NCI-H2107 treated with DMSO at 0.1 percent for 48 hours (cell line): Measurements from ENCODE around the gene NCOA3.

Experiments
- DNase-seq: peaks from one replicate; lab custom pipeline; 2025; ENCODE audit not compliant: unreplicated experiment; lab: John Stamatoyannopoulos, UW

NCOA3 gene

DNA sequence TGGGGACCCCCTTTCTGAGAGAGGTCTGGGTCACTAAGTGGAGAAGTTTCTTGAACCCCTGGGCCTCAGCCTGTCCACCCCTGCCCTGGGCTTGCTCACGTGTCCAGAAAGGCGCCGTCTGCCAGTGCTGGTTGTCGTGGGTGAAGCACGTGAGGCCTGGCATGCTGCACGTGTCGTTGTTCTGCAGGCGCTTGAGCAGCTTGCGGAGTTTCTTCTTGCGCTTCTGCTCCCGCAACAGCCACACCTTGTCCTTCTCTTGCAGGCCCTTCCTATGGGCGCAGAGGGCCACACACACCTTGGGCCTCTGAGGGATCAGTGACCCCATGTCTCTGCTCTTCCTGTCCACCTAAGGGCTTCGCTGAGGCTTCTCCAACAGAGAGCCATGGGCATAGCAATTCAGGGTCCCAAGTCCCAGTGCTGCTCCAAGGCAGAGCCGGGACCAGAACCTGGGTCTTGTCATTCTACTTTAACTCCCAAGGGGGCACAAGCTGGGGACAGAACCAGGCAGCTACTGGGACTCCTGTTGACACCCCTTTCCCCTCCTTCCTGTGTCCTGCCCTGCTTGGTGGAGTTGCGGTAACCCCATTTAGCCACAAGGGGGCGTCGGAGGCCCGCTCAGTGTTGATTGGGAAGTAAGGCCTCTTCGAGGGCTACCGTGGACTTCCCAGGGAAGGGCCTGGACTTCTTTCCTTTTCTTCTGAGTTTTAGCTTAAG, 161.8 kb downstream of the NCOA3 start:
- DNase-seq: peak; percentile 16

DNA sequence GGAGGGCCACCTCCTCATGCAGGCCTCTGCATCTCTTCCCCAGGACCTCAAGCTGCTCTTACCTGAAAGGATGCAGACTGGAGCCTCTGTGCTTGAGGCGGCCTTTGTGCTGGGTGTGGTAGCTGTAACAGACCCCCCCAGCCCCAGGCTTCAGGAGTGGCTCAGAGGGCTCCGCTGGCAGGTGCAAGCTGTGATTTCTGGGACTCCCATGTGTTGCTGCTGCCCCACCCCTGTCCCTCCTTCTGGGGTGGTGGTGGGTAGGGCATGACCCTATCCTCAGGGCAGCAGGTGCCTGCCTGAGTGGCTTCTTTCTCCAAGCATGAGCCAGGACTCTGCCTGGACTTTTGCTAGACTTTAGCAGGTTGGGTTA, 162.4 kb downstream of the NCOA3 start:
- no peak for DNase-seq

DNA sequence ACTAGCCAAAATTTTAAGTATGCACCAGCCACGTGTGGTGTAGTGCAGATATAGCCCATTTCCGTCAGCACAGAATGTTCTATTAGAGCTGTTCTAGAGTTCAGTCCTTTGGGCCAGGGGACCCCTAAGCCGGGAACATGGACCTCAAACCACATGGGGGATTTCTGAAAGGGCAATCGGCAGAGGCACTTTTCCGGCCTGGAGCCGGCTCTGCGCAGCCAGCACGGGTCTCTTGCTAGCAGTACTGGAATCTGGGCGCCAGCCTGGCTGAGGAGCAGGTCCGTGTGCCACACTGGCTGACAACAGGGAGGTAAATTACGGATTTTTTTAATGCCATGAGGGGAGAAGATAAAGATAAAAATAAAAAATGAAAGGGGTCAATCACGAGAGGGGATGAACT, 163.1 kb downstream of the NCOA3 start:
- DNase-seq: no peak

- DNase-seq: no peak
Measured at GRCh38 chr20:47665221-47665991, 163.7 kb downstream of the NCOA3 start.

- DNase-seq: no peak
Measured at GRCh38 chr20:47666304-47666703, 164.6 kb downstream of the NCOA3 start.

GRCh38 chr20:47667086-47667485, 165.4 kb downstream of the NCOA3 start:
- DNase-seq: no peak

DNA sequence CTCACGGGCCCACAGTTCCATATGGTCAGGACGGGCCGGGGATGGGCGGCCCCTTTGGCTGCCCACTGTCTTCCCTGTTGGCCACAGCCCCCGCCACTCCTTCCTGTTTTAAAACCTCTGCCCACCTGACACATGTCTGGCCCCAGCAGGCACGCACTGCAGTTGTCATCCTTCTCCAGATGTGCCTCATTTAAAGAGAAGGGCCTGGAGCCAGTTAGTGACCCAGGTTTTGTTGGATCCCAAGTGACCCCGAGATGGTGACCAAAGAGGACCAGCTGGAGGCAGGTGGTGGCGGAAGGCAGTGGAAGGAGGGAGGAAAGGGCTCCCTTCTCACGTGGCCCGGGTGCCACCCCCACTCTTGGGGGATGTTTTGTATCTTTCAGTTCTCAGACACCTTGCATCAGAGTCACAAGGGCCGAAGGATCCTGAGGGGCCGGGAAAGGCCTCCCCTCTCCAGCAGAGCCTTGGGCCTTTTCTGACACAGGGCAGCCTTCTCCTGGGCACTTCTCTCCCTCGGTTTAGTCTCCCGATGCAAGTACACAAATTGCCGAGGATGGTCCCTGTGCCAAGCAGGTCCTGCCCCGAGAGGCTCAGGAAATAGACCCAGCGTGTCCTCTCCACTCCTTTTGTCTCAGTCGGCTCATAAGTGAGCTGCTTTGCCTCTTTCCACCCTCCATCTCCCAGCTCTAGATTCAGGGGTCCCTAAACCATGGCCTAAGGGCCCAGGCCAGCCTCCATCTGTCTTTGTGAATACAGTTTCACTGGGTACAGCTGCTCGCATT, 166.0 kb downstream of the NCOA3 start:
- DNase-seq: no peak

- no peak for DNase-seq
Measured at GRCh38 chr20:47668313-47669151, 166.8 kb downstream of the NCOA3 start.

DNA sequence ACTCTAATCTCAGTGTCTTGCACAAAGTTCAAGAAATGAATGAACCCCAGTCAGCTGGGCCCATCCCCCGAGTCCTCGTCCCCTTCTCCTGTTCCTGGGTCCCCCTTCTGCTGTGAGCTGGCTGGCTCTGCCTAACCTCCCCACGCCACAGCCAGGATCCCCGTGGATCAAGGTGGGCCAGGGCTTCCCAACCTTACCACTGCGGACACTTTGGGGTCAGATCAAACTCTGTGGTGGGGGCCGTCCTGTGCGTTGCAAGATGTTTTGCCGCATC, 167.4 kb downstream of the NCOA3 start:
- no peak for DNase-seq

- DNase-seq: no peak
Measured at GRCh38 chr20:47669489-47669888, 167.8 kb downstream of the NCOA3 start.

DNA sequence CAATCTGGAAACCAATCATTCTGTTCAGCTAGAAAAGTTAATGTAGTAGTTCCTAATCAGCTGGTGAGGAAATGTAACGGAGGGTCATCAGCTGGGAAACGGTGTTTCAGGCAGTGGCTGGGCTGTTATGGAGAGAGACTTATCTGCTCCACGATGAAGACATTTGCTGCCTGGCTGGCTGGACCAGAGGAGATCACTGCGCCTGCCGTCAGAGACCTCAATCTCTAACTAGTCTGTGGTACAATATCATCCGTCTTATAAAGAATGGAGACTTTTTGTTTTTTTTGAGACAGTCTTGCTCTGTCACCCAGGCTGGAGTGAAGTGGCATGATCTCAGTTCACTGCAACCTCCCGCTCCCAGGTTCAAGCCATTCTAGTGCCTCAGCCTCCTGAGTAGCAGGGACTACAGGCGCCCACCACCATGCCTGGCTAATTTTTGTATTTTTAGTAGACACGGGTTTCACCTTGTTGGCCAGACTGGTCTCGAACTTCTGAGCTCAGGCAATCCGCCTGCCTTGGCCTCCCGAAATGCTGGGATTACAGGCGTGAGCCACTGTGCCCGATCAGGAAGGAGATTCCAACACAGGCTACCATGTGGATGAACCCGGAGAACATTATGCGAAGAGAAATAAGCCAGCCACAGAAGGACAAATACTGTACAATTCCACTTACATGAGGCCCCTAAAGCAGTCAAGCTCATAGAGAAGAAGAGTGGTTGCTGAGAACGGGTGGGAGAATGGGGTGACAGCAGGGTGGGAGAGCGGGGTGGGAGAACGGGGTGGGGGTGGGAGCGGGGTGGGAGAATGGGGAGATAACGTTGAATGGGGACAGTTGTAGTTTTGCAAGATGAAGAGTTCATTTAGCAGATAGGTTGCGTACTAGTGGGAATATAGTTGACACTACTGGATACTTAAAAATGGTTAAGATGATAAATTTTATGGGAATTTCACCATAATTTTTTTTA, 168.5 kb downstream of the NCOA3 start:
- DNase-seq: no peak

DNA sequence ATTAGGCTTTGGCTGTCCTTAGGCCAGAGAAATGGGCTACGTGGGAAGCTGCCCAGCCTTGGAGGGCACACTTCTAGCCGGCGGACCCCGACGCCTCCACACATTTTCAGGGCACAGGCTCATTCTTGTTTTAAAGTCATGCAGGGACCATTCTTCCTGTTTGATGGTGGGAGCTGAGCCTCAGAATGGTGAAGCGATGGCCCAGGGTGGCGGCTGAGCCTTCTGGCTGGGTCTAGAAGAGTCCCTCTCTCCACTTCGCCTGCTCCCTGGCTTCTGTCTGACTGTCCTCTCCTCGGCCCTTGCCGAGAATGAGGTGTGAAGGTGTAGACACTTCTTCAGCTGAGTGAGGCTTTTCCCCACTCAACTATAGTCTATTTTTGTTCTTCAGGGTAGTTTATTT, 169.2 kb downstream of the NCOA3 start:
- no peak for DNase-seq

GRCh38 chr20:47672166-47672565, 170.5 kb downstream of the NCOA3 start:
- DNase-seq: no peak

- no peak for DNase-seq
Measured at GRCh38 chr20:47672886-47673670, 171.4 kb downstream of the NCOA3 start.

DNA sequence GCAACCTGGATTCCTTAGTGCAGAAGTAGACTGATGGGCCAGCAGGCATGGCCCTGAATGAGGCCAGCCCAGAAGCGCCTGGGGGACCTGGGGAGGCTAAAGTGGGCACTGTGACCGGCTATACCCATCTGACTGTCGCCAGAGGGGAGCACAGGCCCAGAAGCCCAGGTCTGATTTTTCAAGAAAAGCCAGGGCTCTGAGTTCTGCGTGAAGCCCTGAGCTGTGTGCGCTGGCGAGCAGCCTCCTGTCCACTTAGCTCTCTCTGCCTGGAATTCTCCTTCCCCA, 171.9 kb downstream of the NCOA3 start:
- no peak for DNase-seq

DNA sequence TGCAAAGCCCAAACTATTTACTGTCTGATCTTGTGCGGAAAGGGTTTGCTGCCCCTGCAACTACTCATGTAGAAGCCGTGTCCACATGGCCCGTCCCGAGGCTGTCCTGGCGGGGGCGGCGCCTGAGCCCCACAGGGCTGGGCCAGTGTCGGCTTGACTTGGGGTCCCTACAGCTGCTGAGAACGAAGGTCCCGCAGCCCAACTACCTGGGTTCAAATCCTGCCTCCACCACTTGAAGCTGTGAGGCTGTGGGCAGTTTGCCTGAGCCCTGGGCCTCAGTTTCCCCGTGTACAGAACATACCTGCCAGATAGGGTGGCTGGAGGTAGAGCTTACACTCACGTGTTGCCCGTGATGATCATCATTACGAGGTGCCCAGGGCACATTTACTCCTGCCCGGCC, 172.5 kb downstream of the NCOA3 start:
- DNase-seq: no peak

DNA sequence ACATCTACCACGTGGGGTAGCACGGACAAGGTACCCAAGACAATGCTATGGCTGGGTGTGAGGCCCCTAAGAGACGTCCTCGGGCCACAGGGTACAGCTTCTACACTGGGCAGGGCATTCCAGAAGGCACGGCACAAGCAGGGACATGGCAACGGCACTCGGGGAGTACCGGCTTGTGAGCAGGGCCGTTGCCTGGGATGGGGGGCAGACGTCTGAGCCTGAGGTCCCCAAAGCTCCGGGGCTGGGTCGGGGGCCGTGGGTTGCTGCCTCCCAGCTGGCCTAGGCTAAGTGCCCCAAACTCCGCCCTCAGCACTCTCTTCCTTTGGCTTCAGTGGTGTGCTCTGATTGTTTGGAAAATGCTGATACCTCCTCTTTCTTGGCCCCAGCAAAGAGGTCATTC, 173.0 kb downstream of the NCOA3 start:
- DNase-seq: no peak

DNA sequence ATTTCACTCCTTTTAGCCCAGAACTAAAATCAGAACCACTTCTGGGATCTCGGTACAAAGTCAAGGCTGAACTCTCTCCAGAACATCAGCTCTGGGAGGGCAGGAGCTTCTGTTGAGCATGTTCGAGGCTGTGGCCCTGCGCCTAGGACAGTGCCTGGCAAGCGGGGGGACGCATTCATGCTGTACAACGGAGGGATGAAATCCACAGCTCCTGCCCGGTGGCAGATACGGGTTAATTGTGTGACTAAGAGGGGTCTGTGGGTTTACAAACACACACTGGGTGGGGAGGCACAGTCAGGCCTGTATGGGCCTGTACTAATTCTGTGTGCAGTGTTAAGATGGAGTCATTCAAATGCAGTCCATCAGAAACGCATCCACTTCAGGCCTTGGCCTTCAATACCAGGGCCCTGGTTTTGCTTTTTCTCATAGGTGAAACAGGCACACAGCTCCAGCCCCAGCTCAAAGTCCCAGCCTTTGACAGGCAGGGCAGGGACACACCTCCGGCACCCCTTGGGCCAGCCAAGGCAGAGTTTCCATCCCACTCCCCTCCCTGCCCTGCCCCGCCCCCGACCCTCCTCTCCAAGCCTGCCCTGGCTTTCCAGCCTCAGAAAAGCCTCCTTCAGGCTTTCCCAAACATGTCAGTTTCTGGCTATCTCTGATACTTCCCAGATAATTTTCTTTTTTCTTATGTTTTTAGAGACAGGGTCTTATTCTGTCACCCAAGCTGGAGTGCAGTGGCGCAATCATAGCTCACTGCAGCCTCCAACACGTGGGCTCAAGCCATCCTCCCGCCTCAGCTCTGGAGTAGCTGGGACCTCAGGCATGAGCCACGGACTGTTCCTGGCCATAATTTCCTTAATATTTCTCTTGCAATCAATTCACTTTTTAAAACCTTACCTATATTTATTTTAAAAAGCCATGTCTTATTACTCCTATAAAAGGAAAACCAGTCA, 173.8 kb downstream of the NCOA3 start:
- no peak for DNase-seq
